Measurements from ENCODE around the gene FAM151B. TPM values are rescaled to one million over a fixed set of nuclear protein-coding genes. Genes with fewer than 3 reads are reported as not detected.

FAM151B gene
- total RNA-seq, 1 experiment from 2014 or later: 2.4 TPM

DNA sequence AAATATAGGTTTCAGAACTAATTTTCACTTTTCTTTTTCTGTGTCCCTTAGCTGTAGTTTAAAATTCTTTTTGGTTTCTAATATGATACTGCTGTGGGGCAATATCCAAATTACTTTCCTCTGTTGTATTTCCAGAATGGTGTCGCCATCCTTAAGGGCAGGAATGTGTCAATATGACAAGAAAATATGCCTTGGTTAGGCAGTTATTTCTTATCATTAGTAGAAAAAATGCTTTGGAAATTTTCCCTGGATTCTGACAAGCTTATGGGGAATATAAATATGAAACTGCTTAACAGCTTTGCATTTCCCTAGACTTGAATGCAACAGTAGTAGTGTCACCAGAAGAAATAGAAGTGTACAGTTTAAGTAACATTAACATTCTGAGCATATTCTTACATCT is 52.8 kb downstream of the FAM151B start:
- no peak overlapping the region for H3K4me3 ChIP-seq (ENCODE audit: low read depth, low read length)
- no peaks in the 10 kb centered on the region for H3K4me1 ChIP-seq
- BruUV-seq (replicated peaks): no TSS peak
- Mint-ChIP-seq H3K27me3 (ENCODE audit: insufficient read depth, unreplicated experiment) (peaks cover 4% of the 10 kb centered on the region), H3K36me3 (ENCODE audit: insufficient read depth, unreplicated experiment) (no peaks in the 10 kb centered on the region), H3K4me1 (ENCODE audit: low read depth, unreplicated experiment) (no peaks in the 10 kb centered on the region), H3K9me3 (ENCODE audit: unreplicated experiment) (peaks cover 10% of the 10 kb centered on the region), H3K27ac (ENCODE audit: unreplicated experiment) (no peak overlapping the region), H3K4me3 (ENCODE audit: unreplicated experiment) (no peak overlapping the region)
- intact Hi-C loops (cut with micrococcal nuclease; ENCODE audit: unreplicated experiment): no loop called here
- no peak for DNase-seq
- H3K36me3 ChIP-seq (ENCODE audit: control insufficient read depth, insufficient read depth, low read length): no peaks in the 10 kb centered on the region
- H3K9me3 ChIP-seq: no peaks in the 10 kb centered on the region
- no peak for TF ChIP-seq CTCF (IDR thresholded peaks at IDR 0.05; ENCODE audit: insufficient read depth in 1 of 2, low read depth in 1 of 2, low read length in 1 of 2, severe bottlenecking in 1 of 2, unreplicated experiment in 1 of 2)
- no peaks in the 10 kb centered on the region for H3K27me3 ChIP-seq (replicated peaks; ENCODE audit: control insufficient read depth, insufficient read depth, low read length)
- POLR2A ChIA-PET: interaction anchor here (0.6 kb wide), 1 partner anchor 107 kb away, joined by 4 read pairs; no protein-coding TSS in a partner anchor
- CTCF ChIA-PET: no interaction called here

GRCh38 chr5:80541392-80541791 is 53.5 kb downstream of the FAM151B start:
- no TSS peak for BruUV-seq (replicated peaks)
- H3K4me1 Mint-ChIP-seq (ENCODE audit: low read depth, unreplicated experiment): no peaks in the 10 kb centered on the region
- H3K27ac Mint-ChIP-seq (ENCODE audit: unreplicated experiment): no peak overlapping the region
- Histone ChIP-seq H3K27me3 (replicated peaks; ENCODE audit: control insufficient read depth, insufficient read depth, low read length) (no peaks in the 10 kb centered on the region), H3K4me1 (no peaks in the 10 kb centered on the region), H3K4me3 (ENCODE audit: low read depth, low read length) (no peak overlapping the region), H3K9me3 (no peaks in the 10 kb centered on the region), H3K36me3 (ENCODE audit: control insufficient read depth, insufficient read depth, low read length) (no peaks in the 10 kb centered on the region)
- intact Hi-C loops (cut with micrococcal nuclease; ENCODE audit: unreplicated experiment): no loop called here
- peaks cover 4% of the 10 kb centered on the region for H3K27me3 Mint-ChIP-seq (ENCODE audit: insufficient read depth, unreplicated experiment)
- TF ChIP-seq CTCF (IDR thresholded peaks at IDR 0.05; ENCODE audit: insufficient read depth in 1 of 2, low read depth in 1 of 2, low read length in 1 of 2, severe bottlenecking in 1 of 2, unreplicated experiment in 1 of 2): no peak
- ChIA-PET POLR2A (no interaction called here), CTCF (no interaction called here)
- H3K4me3 Mint-ChIP-seq (ENCODE audit: unreplicated experiment): no peak overlapping the region
- H3K9me3 Mint-ChIP-seq (ENCODE audit: unreplicated experiment): peaks cover 10% of the 10 kb centered on the region
- no peak for DNase-seq
- H3K36me3 Mint-ChIP-seq (ENCODE audit: insufficient read depth, unreplicated experiment): no peaks in the 10 kb centered on the region

DNA sequence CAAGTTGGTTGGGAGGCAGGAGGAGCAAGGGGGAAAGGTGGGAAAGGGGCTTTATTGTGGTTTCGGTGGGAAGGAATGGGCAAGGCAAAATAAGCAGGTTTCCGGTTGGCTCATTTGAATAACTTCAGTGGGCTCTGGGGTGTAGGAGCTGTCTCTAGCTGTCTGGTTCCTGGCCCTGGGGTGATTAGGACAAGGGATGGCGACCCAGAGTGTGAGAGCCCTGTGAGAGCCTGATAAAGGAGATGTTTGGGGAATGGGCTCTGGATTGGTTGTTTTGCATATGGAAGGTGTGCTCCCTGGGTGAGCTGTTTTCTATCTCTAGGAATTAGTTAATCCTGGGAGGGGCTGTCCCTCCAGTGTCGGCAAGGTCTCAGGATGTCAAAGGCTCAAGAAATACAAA is 66.7 kb downstream of the FAM151B start:
- Histone ChIP-seq H3K9me3 (no peaks in the 10 kb centered on the region), H3K4me1 (no peaks in the 10 kb centered on the region; the same call in 1 of the 2 replicates), H3K27me3 (replicated peaks; ENCODE audit: control insufficient read depth, insufficient read depth, low read length) (no peaks in the 10 kb centered on the region; the same call in none of the 2 replicates), H3K4me3 (ENCODE audit: low read depth, low read length) (no peak overlapping the region), H3K36me3 (ENCODE audit: control insufficient read depth, insufficient read depth, low read length) (no peaks in the 10 kb centered on the region)
- POLR2A ChIA-PET: no interaction called here
- H3K36me3 Mint-ChIP-seq (ENCODE audit: insufficient read depth, unreplicated experiment): no peaks in the 10 kb centered on the region
- intact Hi-C loops (cut with micrococcal nuclease; ENCODE audit: unreplicated experiment): no loop called here
- no peak overlapping the region for H3K4me3 Mint-ChIP-seq (ENCODE audit: unreplicated experiment)
- peaks cover 23% of the 10 kb centered on the region for H3K27me3 Mint-ChIP-seq (ENCODE audit: insufficient read depth, unreplicated experiment)
- H3K9me3 Mint-ChIP-seq (ENCODE audit: unreplicated experiment): no peaks in the 10 kb centered on the region
- no peaks in the 10 kb centered on the region for H3K4me1 Mint-ChIP-seq (ENCODE audit: low read depth, unreplicated experiment)
- DNase-seq: no peak
- BruUV-seq (replicated peaks): no TSS peak
- CTCF ChIA-PET: no interaction called here
- H3K27ac Mint-ChIP-seq (ENCODE audit: unreplicated experiment): no peak overlapping the region
- TF ChIP-seq CTCF (IDR thresholded peaks at IDR 0.05; ENCODE audit: insufficient read depth in 1 of 2, low read depth in 1 of 2, low read length in 1 of 2, severe bottlenecking in 1 of 2, unreplicated experiment in 1 of 2): no peak

Data from Caco-2 (cell line).